Natural killer cell (primary cell): ENCODE measurements around the gene CXCL10. TPM values are rescaled to one million over a fixed set of nuclear protein-coding genes. Genes with fewer than 3 reads are reported as not detected.

Experiments
- ATAC-seq, 3 donors: fragments of 150-1000 bp in 2 of 3; fragments of 200-7000 bp in 1 of 3; cut with Tn5 transposase; 1 replicate in 1 of 3; 2 replicates in 2 of 3; pipeline ENCODE4 v1.10.0; 2021; ENCODE audit warnings: mild to moderate bottlenecking in 2 of 3, moderate library complexity in 2 of 3
- DNase-seq, 2 donors: peaks; one replicate each; pipeline versions ENCODE4 v3.0.0 to v3.0.0-alpha.2; 2013 to 2021; ENCODE audit warnings: mixed read lengths in 1 of 2
- H3K27ac ChIP-seq: one replicate; pipeline ENCODE4 v1.5.1; 2013; ENCODE audit warnings: mild to moderate bottlenecking, low read length
- H3K27me3 ChIP-seq: one replicate; pipeline ENCODE4 v1.6.1; 2013; ENCODE audit warnings: low read length; ENCODE audit not compliant: control insufficient read depth, insufficient read depth
- H3K36me3 ChIP-seq: one replicate; pipeline ENCODE4 v1.6.1; 2013; ENCODE audit warnings: low read length; ENCODE audit not compliant: control insufficient read depth, insufficient read depth
- H3K4me1 ChIP-seq: one replicate; pipeline ENCODE4 v1.6.1; 2013; ENCODE audit warnings: low read length; ENCODE audit not compliant: control insufficient read depth, insufficient read depth
- H3K4me3 ChIP-seq: one replicate; pipeline ENCODE4 v1.5.1; 2013; ENCODE audit warnings: low read length
- H3K9me3 ChIP-seq: one replicate; pipeline ENCODE4 v1.6.1; 2013; ENCODE audit warnings: low read length; ENCODE audit not compliant: control insufficient read depth, insufficient read depth
- H3K27ac Mint-ChIP-seq, 2 donors: one replicate each; pipeline ENCODE4 v1.8.0; 2022; ENCODE audit warnings: mild to moderate bottlenecking in 2 of 2, mixed read lengths in 2 of 2, moderate library complexity in 1 of 2
- H3K27me3 Mint-ChIP-seq, 2 donors: one replicate each; pipeline ENCODE4 v1.8.0; 2022; ENCODE audit warnings: low read depth in 2 of 2, mixed read lengths in 2 of 2
- H3K36me3 Mint-ChIP-seq: one replicate; pipeline ENCODE4 v1.8.0; 2022; ENCODE audit warnings: mixed read lengths
- H3K4me1 Mint-ChIP-seq, 2 donors: one replicate each; pipeline ENCODE4 v1.8.0; 2022; ENCODE audit warnings: mixed read lengths in 2 of 2
- H3K4me3 Mint-ChIP-seq: one replicate; pipeline ENCODE4 v1.8.0; 2022; ENCODE audit warnings: mild to moderate bottlenecking, moderate library complexity, mixed read lengths
- H3K9me3 Mint-ChIP-seq, 2 donors: one replicate each; pipeline ENCODE4 v1.8.0; 2022; ENCODE audit warnings: mixed read lengths in 2 of 2
- WGBS: methylation state at CpG from one replicate; pipeline ENCODE4 v1.1.7; 2013; ENCODE audit warnings: missing lambda C conversion rate; ENCODE audit not compliant: insufficient coverage; 5-methylcytosine and 5-hydroxymethylcytosine counted together
- intact Hi-C: fragments of 100-400 bp; cut with micrococcal nuclease; formaldehyde crosslinking; loops from one replicate; pipeline ENCODE4 v1.14.2; 2022
- total RNA-seq, 4 donors: library from RNA; stranded (reverse); fragments of 120-200 nt in 1 of 4; gene quantifications; one replicate each; pipeline versions ENCODE4 v1.2.3 to v1.2.4, GENCODE V29; 2013 to 2022
- TF ChIP-seq, protein P1 (sequence below): fragments of 200-600 bp; IDR thresholded peaks from one replicate; pipeline ENCODE4 v1.8.0; 2022; ENCODE audit warnings: antibody characterized with exemption

The CXCL10 gene
- total RNA-seq, 3 donors from 2014 or later (not counting 1 experiment from before 2014, with no cell fraction given) = not detected

DNA sequence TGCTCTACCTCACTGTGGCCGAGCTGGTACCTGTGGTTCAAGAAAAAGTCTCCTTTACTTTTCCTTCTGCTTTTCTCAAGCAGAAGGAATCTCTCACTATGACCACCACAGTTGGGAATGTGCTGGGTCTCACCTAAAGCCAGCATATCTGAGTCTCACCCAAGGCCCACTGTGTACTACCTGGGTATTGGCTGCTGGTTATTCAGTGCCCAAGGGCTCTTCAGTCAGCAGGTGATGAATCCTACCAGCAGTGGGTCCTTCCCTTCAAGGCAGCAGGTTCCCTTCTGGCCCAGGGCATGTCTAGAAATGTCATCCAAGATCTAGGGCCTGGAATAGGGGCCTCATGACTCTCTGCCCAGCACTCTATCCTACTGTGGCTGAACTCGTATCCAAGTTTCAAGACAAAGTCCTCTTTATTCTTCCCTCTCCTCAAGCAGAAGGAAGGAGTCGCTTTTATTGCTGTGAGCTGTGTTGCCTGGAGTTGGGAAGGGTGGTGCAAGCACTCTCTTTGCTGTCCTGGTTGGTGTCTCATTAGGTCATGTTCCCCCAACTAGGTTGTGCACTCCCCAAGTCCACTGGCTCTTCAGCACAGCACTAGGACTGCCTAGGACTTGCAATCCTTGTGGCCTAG lies 6.1 kb downstream of the CXCL10 start:
- WGBS = 96% methylated on average over 3 of the region's 3 CpGs
- H3K27ac Mint-ChIP-seq = no peak overlapping the region
- H3K9me3 Mint-ChIP-seq = no peaks in the 10 kb centered on the region
- Histone ChIP-seq H3K4me1 (no peaks in the 10 kb centered on the region), H3K27me3 (no peaks in the 10 kb centered on the region), H3K27ac (no peak overlapping the region), H3K9me3 (no peaks in the 10 kb centered on the region), H3K4me3 (no peak overlapping the region), H3K36me3 (no peaks in the 10 kb centered on the region)
- ATAC-seq (no peak), DNase-seq (no peak)
- TF ChIP-seq, protein P1, sequence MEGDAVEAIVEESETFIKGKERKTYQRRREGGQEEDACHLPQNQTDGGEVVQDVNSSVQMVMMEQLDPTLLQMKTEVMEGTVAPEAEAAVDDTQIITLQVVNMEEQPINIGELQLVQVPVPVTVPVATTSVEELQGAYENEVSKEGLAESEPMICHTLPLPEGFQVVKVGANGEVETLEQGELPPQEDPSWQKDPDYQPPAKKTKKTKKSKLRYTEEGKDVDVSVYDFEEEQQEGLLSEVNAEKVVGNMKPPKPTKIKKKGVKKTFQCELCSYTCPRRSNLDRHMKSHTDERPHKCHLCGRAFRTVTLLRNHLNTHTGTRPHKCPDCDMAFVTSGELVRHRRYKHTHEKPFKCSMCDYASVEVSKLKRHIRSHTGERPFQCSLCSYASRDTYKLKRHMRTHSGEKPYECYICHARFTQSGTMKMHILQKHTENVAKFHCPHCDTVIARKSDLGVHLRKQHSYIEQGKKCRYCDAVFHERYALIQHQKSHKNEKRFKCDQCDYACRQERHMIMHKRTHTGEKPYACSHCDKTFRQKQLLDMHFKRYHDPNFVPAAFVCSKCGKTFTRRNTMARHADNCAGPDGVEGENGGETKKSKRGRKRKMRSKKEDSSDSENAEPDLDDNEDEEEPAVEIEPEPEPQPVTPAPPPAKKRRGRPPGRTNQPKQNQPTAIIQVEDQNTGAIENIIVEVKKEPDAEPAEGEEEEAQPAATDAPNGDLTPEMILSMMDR = no peak
- no peak overlapping the region for H3K4me3 Mint-ChIP-seq
- H3K36me3 Mint-ChIP-seq = no peaks in the 10 kb centered on the region
- H3K27me3 Mint-ChIP-seq = peaks cover 4 to 38% of the 10 kb centered on the region in 2 donors
- H3K4me1 Mint-ChIP-seq = no peaks in the 10 kb centered on the region
- intact Hi-C loops = no loop called here

DNA sequence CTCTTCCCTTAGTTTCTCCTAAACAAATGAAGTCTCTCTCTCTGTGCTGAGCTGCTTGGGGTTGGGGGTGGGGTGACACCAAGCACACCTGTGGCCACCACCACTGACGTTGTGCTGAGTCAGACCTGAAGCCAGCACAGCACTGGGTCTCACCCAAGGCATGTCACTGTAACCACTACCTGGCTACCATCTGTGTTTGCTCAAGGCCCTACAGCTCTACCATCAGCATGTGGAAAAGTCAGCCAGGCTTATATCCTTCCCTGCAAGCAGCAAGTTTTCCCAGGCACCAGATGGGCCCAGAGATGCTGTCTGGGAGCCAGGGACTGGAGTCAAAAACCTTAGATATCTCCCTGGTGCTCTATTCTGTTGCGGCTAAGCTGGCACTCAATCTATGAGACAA lies 6.9 kb downstream of the CXCL10 start:
- Histone ChIP-seq H3K4me3 (no peak overlapping the region), H3K36me3 (no peaks in the 10 kb centered on the region), H3K27me3 (no peaks in the 10 kb centered on the region), H3K9me3 (no peaks in the 10 kb centered on the region), H3K4me1 (no peaks in the 10 kb centered on the region), H3K27ac (no peak overlapping the region)
- no peaks in the 10 kb centered on the region for H3K36me3 Mint-ChIP-seq
- H3K27ac Mint-ChIP-seq = no peak overlapping the region
- H3K4me1 Mint-ChIP-seq = no peaks in the 10 kb centered on the region
- H3K27me3 Mint-ChIP-seq = peaks cover 4 to 32% of the 10 kb centered on the region in 2 donors
- no peak for DNase-seq
- TF ChIP-seq, protein P1 = no peak
- no peaks in the 10 kb centered on the region for H3K9me3 Mint-ChIP-seq
- WGBS = 64% methylated on average over 2 of the region's 2 CpGs
- H3K4me3 Mint-ChIP-seq = no peak overlapping the region
- intact Hi-C loops = no loop called here
- ATAC-seq = no peak

DNA sequence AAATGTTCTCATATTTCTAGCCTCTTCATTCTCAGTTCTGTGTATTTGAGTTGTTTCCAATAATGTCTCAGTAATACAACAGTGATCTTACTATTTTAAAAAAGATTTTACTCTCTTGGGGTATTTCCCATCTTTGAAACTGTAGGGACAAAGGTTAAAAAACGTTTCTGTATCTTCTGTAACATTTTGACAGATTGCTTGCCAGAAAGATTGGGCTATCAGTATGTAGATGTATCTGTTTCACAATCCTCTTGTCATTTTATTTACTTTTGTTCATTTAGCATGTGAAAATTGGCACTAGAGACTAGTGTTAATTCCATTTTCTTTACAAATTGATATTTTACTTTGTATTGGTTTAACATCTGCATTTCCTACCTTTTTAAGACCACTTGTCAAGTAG lies 9.8 kb downstream of the CXCL10 start:
- no peaks in the 10 kb centered on the region for H3K27me3 ChIP-seq
- H3K36me3 ChIP-seq = no peaks in the 10 kb centered on the region
- H3K4me1 ChIP-seq = no peaks in the 10 kb centered on the region
- DNase-seq = no peak
- H3K27ac ChIP-seq = no peak overlapping the region
- WGBS = 63% methylated on average over 1 of the region's 1 CpG
- intact Hi-C loops = no loop called here
- no peak overlapping the region for H3K4me3 ChIP-seq
- no peaks in the 10 kb centered on the region for H3K9me3 ChIP-seq
- Mint-ChIP-seq H3K36me3 (no peaks in the 10 kb centered on the region), H3K9me3 (no peaks in the 10 kb centered on the region), H3K4me3 (no peak overlapping the region), H3K27ac (no peak overlapping the region), H3K4me1 (no peaks in the 10 kb centered on the region), H3K27me3 (peaks cover 6 to 19% of the 10 kb centered on the region in 2 donors)
- TF ChIP-seq, protein P1 = no peak
- ATAC-seq = no peak

DNA sequence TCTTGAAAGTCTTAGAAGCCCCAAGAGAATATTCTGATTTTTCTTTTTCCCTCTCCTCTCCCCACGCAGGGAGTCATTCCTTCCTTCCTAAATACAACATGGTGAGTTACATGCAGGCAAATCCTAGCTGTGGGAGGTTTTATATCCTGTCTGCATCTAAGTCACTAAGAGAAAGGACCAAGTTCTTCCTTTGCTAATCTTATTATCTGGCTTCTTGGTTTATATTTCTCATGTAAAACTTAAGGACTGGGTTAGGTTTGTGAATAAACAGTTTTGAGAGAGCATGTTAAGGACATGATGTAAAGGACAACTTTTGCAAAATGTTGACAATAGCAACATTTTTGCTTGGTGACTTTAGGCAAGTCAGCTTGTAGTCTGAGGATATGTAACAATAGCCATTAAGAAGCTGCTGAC lies 10.9 kb downstream of the CXCL10 start:
- Mint-ChIP-seq H3K4me3 (no peak overlapping the region), H3K27ac (no peak overlapping the region), H3K27me3 (peaks cover 6 to 26% of the 10 kb centered on the region in 2 donors), H3K4me1 (no peaks in the 10 kb centered on the region), H3K9me3 (no peaks in the 10 kb centered on the region), H3K36me3 (no peaks in the 10 kb centered on the region)
- TF ChIP-seq, protein P1 = no peak
- no peaks in the 10 kb centered on the region for H3K36me3 ChIP-seq
- no peak for DNase-seq
- no CpG with 5 or more reads among the region's 1 CpG for WGBS
- no peaks in the 10 kb centered on the region for H3K4me1 ChIP-seq
- intact Hi-C loops = no loop called here
- ATAC-seq = no peak
- H3K9me3 ChIP-seq = no peaks in the 10 kb centered on the region
- no peak overlapping the region for H3K4me3 ChIP-seq
- H3K27ac ChIP-seq = no peak overlapping the region
- no peaks in the 10 kb centered on the region for H3K27me3 ChIP-seq
